Measurements from ENCODE around the gene MTOR.

The MTOR gene

GRCh38 chr1:11197359-11197758 lies 65.0 kb downstream of the MTOR start:
- H3K14ac ChIP-seq (ENCODE audit: low read length) = no peak overlapping the region
- no peak overlapping the region for H2AFZ ChIP-seq (ENCODE audit: insufficient read depth, low read length, poor library complexity)
- H3K27ac ChIP-seq (ENCODE audit: low read depth, low read length) = peak overlapping the region; percentile 43
- DNase-seq = no peak
- H4K8ac ChIP-seq (ENCODE audit: low read depth, low read length) = no peak overlapping the region
- H3K18ac ChIP-seq (ENCODE audit: low read length) = no peak overlapping the region
- H2BK12ac ChIP-seq (ENCODE audit: low read length) = peak overlapping the region; percentile 42
- H2AK5ac ChIP-seq (ENCODE audit: low read length) = no peak overlapping the region
- peaks cover 2% of the 10 kb centered on the region for H3K79me1 ChIP-seq (ENCODE audit: low read length)
- H3K4me3 ChIP-seq (ENCODE audit: low read depth, low read length) = no peak overlapping the region
- H4K12ac ChIP-seq (ENCODE audit: low read depth, low read length) = no peak overlapping the region
- H3K79me2 ChIP-seq (ENCODE audit: control insufficient read depth, insufficient read depth, low read length, poor library complexity) = no peaks in the 10 kb centered on the region
- H4K91ac ChIP-seq (ENCODE audit: low read depth, low read length) = no peak overlapping the region
- H3K4me2 ChIP-seq (ENCODE audit: low read length) = no peak overlapping the region
- H2BK5ac ChIP-seq (ENCODE audit: low read depth, low read length, poor library complexity) = no peak overlapping the region
- peaks cover 27 to 33% of the 10 kb centered on the region in 2 experiments for H3K36me3 ChIP-seq (ENCODE audit: control insufficient read depth in 1 of 2, insufficient read depth in 2 of 2, low read length in 2 of 2)
- peaks cover 9 to 13% of the 10 kb centered on the region in 2 experiments for H3K4me1 ChIP-seq (ENCODE audit: control insufficient read depth in 1 of 2, insufficient read depth in 2 of 2, low read length in 2 of 2)
- no peaks in the 10 kb centered on the region for H3K9me3 ChIP-seq (ENCODE audit: insufficient read depth, low read depth, low read length)
- no peaks in the 10 kb centered on the region for H3K27me3 ChIP-seq (ENCODE audit: insufficient read depth, low read length)
- H3K4ac ChIP-seq (ENCODE audit: low read depth, low read length) = no peak overlapping the region
- H2BK120ac ChIP-seq (ENCODE audit: insufficient read depth, low read length, poor library complexity) = no peak overlapping the region
- no peak overlapping the region for H3K9ac ChIP-seq (ENCODE audit: low read length)
- WGBS (ENCODE audit: extremely low coverage, insufficient coverage, insufficient read length) = no CpG with 5 or more reads among the region's 4 CpGs
- H3K23ac ChIP-seq (ENCODE audit: low read length) = no peak overlapping the region

GRCh38 chr1:11196945-11197344 lies 65.4 kb downstream of the MTOR start:
- H3K4me2 ChIP-seq (ENCODE audit: low read length) = no peak overlapping the region
- no peak overlapping the region for H4K8ac ChIP-seq (ENCODE audit: low read depth, low read length)
- H2BK5ac ChIP-seq (ENCODE audit: low read depth, low read length, poor library complexity) = no peak overlapping the region
- no peaks in the 10 kb centered on the region for H3K9me3 ChIP-seq (ENCODE audit: insufficient read depth, low read depth, low read length)
- no peak overlapping the region for H3K23ac ChIP-seq (ENCODE audit: low read length)
- H3K18ac ChIP-seq (ENCODE audit: low read length) = no peak overlapping the region
- H2BK120ac ChIP-seq (ENCODE audit: insufficient read depth, low read length, poor library complexity) = no peak overlapping the region
- H3K4me1 ChIP-seq (ENCODE audit: control insufficient read depth in 1 of 2, insufficient read depth in 2 of 2, low read length in 2 of 2) = peaks cover 9 to 13% of the 10 kb centered on the region in 2 experiments
- no peaks in the 10 kb centered on the region for H3K27me3 ChIP-seq (ENCODE audit: insufficient read depth, low read length)
- H3K27ac ChIP-seq (ENCODE audit: low read depth, low read length) = peak overlapping the region; percentile 43
- no peak overlapping the region for H3K4ac ChIP-seq (ENCODE audit: low read depth, low read length)
- H3K79me1 ChIP-seq (ENCODE audit: low read length) = peaks cover 2% of the 10 kb centered on the region
- H3K9ac ChIP-seq (ENCODE audit: low read length) = no peak overlapping the region
- H2AK5ac ChIP-seq (ENCODE audit: low read length) = no peak overlapping the region
- H2BK12ac ChIP-seq (ENCODE audit: low read length) = no peak overlapping the region
- H3K36me3 ChIP-seq (ENCODE audit: control insufficient read depth in 1 of 2, insufficient read depth in 2 of 2, low read length in 2 of 2) = peaks cover 25 to 35% of the 10 kb centered on the region in 2 experiments
- H3K4me3 ChIP-seq (ENCODE audit: low read depth, low read length) = no peak overlapping the region
- no CpG with 5 or more reads among the region's 2 CpGs for WGBS (ENCODE audit: extremely low coverage, insufficient coverage, insufficient read length)
- no peak overlapping the region for H4K91ac ChIP-seq (ENCODE audit: low read depth, low read length)
- no peak overlapping the region for H3K14ac ChIP-seq (ENCODE audit: low read length)
- H4K12ac ChIP-seq (ENCODE audit: low read depth, low read length) = no peak overlapping the region
- DNase-seq = peak in 1 of 2 donors; percentile 28
- no peaks in the 10 kb centered on the region for H3K79me2 ChIP-seq (ENCODE audit: control insufficient read depth, insufficient read depth, low read length, poor library complexity)
- H2AFZ ChIP-seq (ENCODE audit: insufficient read depth, low read length, poor library complexity) = no peak overlapping the region

GRCh38 chr1:11194407-11195176 lies 67.8 kb downstream of the MTOR start:
- H4K12ac ChIP-seq (ENCODE audit: low read depth, low read length) = no peak overlapping the region
- H2BK5ac ChIP-seq (ENCODE audit: low read depth, low read length, poor library complexity) = no peak overlapping the region
- no peak overlapping the region for H3K14ac ChIP-seq (ENCODE audit: low read length)
- no peak overlapping the region for H2AK5ac ChIP-seq (ENCODE audit: low read length)
- no peak overlapping the region for H2AFZ ChIP-seq (ENCODE audit: insufficient read depth, low read length, poor library complexity)
- no peak overlapping the region for H2BK120ac ChIP-seq (ENCODE audit: insufficient read depth, low read length, poor library complexity)
- H3K4me1 ChIP-seq (ENCODE audit: control insufficient read depth in 1 of 2, insufficient read depth in 2 of 2, low read length in 2 of 2) = peaks cover 11 to 17% of the 10 kb centered on the region in 2 experiments
- no peaks in the 10 kb centered on the region for H3K27me3 ChIP-seq (ENCODE audit: insufficient read depth, low read length)
- no peak overlapping the region for H3K4ac ChIP-seq (ENCODE audit: low read depth, low read length)
- no peak overlapping the region for H4K91ac ChIP-seq (ENCODE audit: low read depth, low read length)
- peaks cover 25 to 44% of the 10 kb centered on the region in 2 experiments for H3K36me3 ChIP-seq (ENCODE audit: control insufficient read depth in 1 of 2, insufficient read depth in 2 of 2, low read length in 2 of 2)
- peaks cover 2% of the 10 kb centered on the region for H3K79me1 ChIP-seq (ENCODE audit: low read length)
- H3K9ac ChIP-seq (ENCODE audit: low read length) = no peak overlapping the region
- no peak overlapping the region for H3K4me2 ChIP-seq (ENCODE audit: low read length)
- H3K4me3 ChIP-seq (ENCODE audit: low read depth, low read length) = no peak overlapping the region
- H3K23ac ChIP-seq (ENCODE audit: low read length) = no peak overlapping the region
- WGBS (ENCODE audit: extremely low coverage, insufficient coverage, insufficient read length) = no CpG with 5 or more reads among the region's 14 CpGs
- H4K8ac ChIP-seq (ENCODE audit: low read depth, low read length) = no peak overlapping the region
- no peak overlapping the region for H3K18ac ChIP-seq (ENCODE audit: low read length)
- H3K27ac ChIP-seq (ENCODE audit: low read depth, low read length) = no peak overlapping the region
- no peaks in the 10 kb centered on the region for H3K9me3 ChIP-seq (ENCODE audit: insufficient read depth, low read depth, low read length)
- DNase-seq = no peak
- H2BK12ac ChIP-seq (ENCODE audit: low read length) = no peak overlapping the region
- no peaks in the 10 kb centered on the region for H3K79me2 ChIP-seq (ENCODE audit: control insufficient read depth, insufficient read depth, low read length, poor library complexity)

DNA sequence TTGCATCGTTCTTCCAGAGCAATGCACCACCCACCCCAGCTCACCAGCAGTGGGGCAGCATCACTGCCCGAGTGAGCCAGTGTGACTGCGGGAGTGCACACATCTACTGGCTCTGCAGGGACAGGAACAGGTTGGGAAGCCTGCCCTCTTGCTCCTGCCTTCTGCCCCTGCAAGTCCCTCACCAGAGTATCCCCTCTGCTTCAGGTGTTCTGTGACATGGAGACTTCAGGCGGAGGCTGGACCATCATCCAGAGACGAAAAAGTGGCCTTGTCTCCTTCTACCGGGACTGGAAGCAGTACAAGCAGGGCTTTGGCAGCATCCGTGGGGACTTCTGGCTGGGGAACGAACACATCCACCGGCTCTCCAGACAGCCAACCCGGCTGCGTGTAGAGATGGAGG lies 69.0 kb downstream of the MTOR start:
- no peak overlapping the region for H3K18ac ChIP-seq (ENCODE audit: low read length)
- peaks cover 8 to 16% of the 10 kb centered on the region in 2 experiments for H3K4me1 ChIP-seq (ENCODE audit: control insufficient read depth in 1 of 2, insufficient read depth in 2 of 2, low read length in 2 of 2)
- no peak overlapping the region for H2BK120ac ChIP-seq (ENCODE audit: insufficient read depth, low read length, poor library complexity)
- H3K14ac ChIP-seq (ENCODE audit: low read length) = no peak overlapping the region
- H3K4me3 ChIP-seq (ENCODE audit: low read depth, low read length) = no peak overlapping the region
- H3K4me2 ChIP-seq (ENCODE audit: low read length) = no peak overlapping the region
- H2AFZ ChIP-seq (ENCODE audit: insufficient read depth, low read length, poor library complexity) = no peak overlapping the region
- no peak overlapping the region for H3K9ac ChIP-seq (ENCODE audit: low read length)
- H4K12ac ChIP-seq (ENCODE audit: low read depth, low read length) = no peak overlapping the region
- H2BK5ac ChIP-seq (ENCODE audit: low read depth, low read length, poor library complexity) = no peak overlapping the region
- no peaks in the 10 kb centered on the region for H3K79me2 ChIP-seq (ENCODE audit: control insufficient read depth, insufficient read depth, low read length, poor library complexity)
- H2BK12ac ChIP-seq (ENCODE audit: low read length) = no peak overlapping the region
- H3K4ac ChIP-seq (ENCODE audit: low read depth, low read length) = no peak overlapping the region
- no peak for DNase-seq
- peaks cover 2% of the 10 kb centered on the region for H3K79me1 ChIP-seq (ENCODE audit: low read length)
- H3K27ac ChIP-seq (ENCODE audit: low read depth, low read length) = no peak overlapping the region
- no peaks in the 10 kb centered on the region for H3K27me3 ChIP-seq (ENCODE audit: insufficient read depth, low read length)
- H3K23ac ChIP-seq (ENCODE audit: low read length) = no peak overlapping the region
- no peaks in the 10 kb centered on the region for H3K9me3 ChIP-seq (ENCODE audit: insufficient read depth, low read depth, low read length)
- no peak overlapping the region for H4K91ac ChIP-seq (ENCODE audit: low read depth, low read length)
- WGBS (ENCODE audit: extremely low coverage, insufficient coverage, insufficient read length) = no CpG with 5 or more reads among the region's 11 CpGs
- H2AK5ac ChIP-seq (ENCODE audit: low read length) = no peak overlapping the region
- peaks cover 21 to 44% of the 10 kb centered on the region in 2 experiments for H3K36me3 ChIP-seq (ENCODE audit: control insufficient read depth in 1 of 2, insufficient read depth in 2 of 2, low read length in 2 of 2)
- no peak overlapping the region for H4K8ac ChIP-seq (ENCODE audit: low read depth, low read length)

Measured in trophoblast cell (in vitro differentiated cells and primary cell).